IMR-90 (cell line): ENCODE measurements around the gene KNCN. TPM values are rescaled to one million over a fixed set of nuclear protein-coding genes. Genes with fewer than 3 reads are reported as not detected.

ENCODE experiments used
- ATAC-seq: fragments of 200-7000 bp; cut with Tn5 transposase; 2 replicates; pipeline ENCODE4 v1.9.1; 2020; ENCODE audit warnings: low read depth, mild to moderate bottlenecking, moderate library complexity
- BruUV-seq: library from RNA; stranded (reverse); fragments of 400-500 nt; replicated peaks from 2 replicates; lab custom pipeline; 2021; lab: Mats Ljungman, UMichigan
- CTCF ChIA-PET: fragments of 300-600 bp; formaldehyde crosslinking; extraction: SDS; loops from one replicate; lab custom pipeline; 2021; ENCODE audit warnings: antibody characterized with exemption; lab: Yijun Ruan, JAX
- POLR2A ChIA-PET: fragments of 300-600 bp; sonication (Branson Sonifier 250); formaldehyde crosslinking; loops from one replicate; lab custom pipeline; 2022; ENCODE audit warnings: antibody characterized with exemption; ENCODE audit not compliant: unreplicated experiment; lab: Charles Lee
- DNase-seq: peaks from one replicate; pipeline ENCODE4 v3.0.0; 2013
- H2AFZ ChIP-seq: replicated peaks from 2 replicates; pipeline ENCODE3; 2013; ENCODE audit warnings: low read length, mild to moderate bottlenecking; ENCODE audit not compliant: poor library complexity
- H2AK5ac ChIP-seq: 2 replicates; pipeline ENCODE4 v1.6.1; 2013; ENCODE audit warnings: low read depth, low read length, inconsistent platforms
- H2AK9ac ChIP-seq: replicated peaks from 2 replicates; pipeline ENCODE3; 2013; ENCODE audit warnings: mild to moderate bottlenecking, low read depth, low read length, moderate library complexity; ENCODE audit not compliant: poor library complexity
- H2BK120ac ChIP-seq: 2 replicates; pipeline ENCODE4 v1.6.1; 2013; ENCODE audit warnings: low read depth, low read length, inconsistent platforms
- H2BK15ac ChIP-seq: 3 replicates; pipeline ENCODE4 v1.6.1; 2013; ENCODE audit warnings: low read depth, low read length, inconsistent platforms
- H2BK20ac ChIP-seq: 2 replicates; pipeline ENCODE4 v1.6.1; 2013; ENCODE audit warnings: low read depth, mild to moderate bottlenecking, inconsistent platforms, low read length, moderate library complexity
- H2BK5ac ChIP-seq: 2 replicates; pipeline ENCODE4 v1.6.1; 2013; ENCODE audit warnings: mild to moderate bottlenecking, low read depth, low read length, inconsistent platforms; ENCODE audit not compliant: poor library complexity, severe bottlenecking
- H3K14ac ChIP-seq: replicated peaks from 2 replicates; pipeline ENCODE4 v1.6.1; 2013; ENCODE audit warnings: low read depth, low read length, inconsistent platforms
- H3K18ac ChIP-seq: 2 replicates; pipeline ENCODE4 v1.6.1; 2013; ENCODE audit warnings: low read depth, low read length, control low read depth
- H3K23ac ChIP-seq: 2 replicates; pipeline ENCODE4 v1.6.1; 2013; ENCODE audit warnings: low read depth, low read length, inconsistent platforms
- H3K27ac ChIP-seq: 2 replicates; pipeline ENCODE4 v1.5.1; 2013; ENCODE audit warnings: mild to moderate bottlenecking, control low read depth, low read length; ENCODE audit not compliant: insufficient read depth
- H3K27me3 ChIP-seq: 2 replicates; pipeline ENCODE4 v1.6.1; 2013; ENCODE audit warnings: low read length; ENCODE audit not compliant: control insufficient read depth, insufficient read depth
- H3K36me3 ChIP-seq: 2 replicates; pipeline ENCODE4 v1.6.1; 2013; ENCODE audit warnings: low read length, mixed read lengths; ENCODE audit not compliant: control insufficient read depth, insufficient read depth
- H3K4ac ChIP-seq: 2 replicates; pipeline ENCODE4 v1.6.1; 2013; ENCODE audit warnings: low read depth, low read length, inconsistent platforms
- H3K4me1 ChIP-seq: 2 replicates; pipeline ENCODE4 v1.6.1; 2013; ENCODE audit warnings: low read length, mixed read lengths; ENCODE audit not compliant: control insufficient read depth, insufficient read depth
- H3K4me2 ChIP-seq: 2 replicates; pipeline ENCODE4 v1.6.1; 2013; ENCODE audit warnings: low read depth, mild to moderate bottlenecking, control low read depth, low read length, moderate library complexity
- H3K4me3 ChIP-seq: 2 replicates; pipeline ENCODE4 v1.5.1; 2013; ENCODE audit warnings: low read depth, mild to moderate bottlenecking, control low read depth, low read length, moderate library complexity; ENCODE audit not compliant: insufficient read depth
- H3K56ac ChIP-seq: 2 replicates; pipeline ENCODE4 v1.6.1; 2013; ENCODE audit warnings: low read length, inconsistent platforms; ENCODE audit not compliant: insufficient read depth; ENCODE audit errors: extremely low read depth
- H3K79me1 ChIP-seq, 2 experiments: 2 replicates each; pipeline ENCODE4 v1.6.1; 2013; ENCODE audit warnings: low read length in 2 of 2, inconsistent platforms in 1 of 2, low read depth in 1 of 2
- H3K9ac ChIP-seq: 2 replicates; pipeline ENCODE4 v1.6.1; 2013; ENCODE audit warnings: low read depth, low read length, control low read depth
- H3K9me1 ChIP-seq: 2 replicates; pipeline ENCODE4 v1.6.1; 2013; ENCODE audit warnings: low read length, inconsistent platforms; ENCODE audit not compliant: insufficient read depth
- H3K9me3 ChIP-seq: 2 replicates; pipeline ENCODE4 v1.6.1; 2013; ENCODE audit warnings: low read length; ENCODE audit not compliant: control insufficient read depth, insufficient read depth
- H4K20me1 ChIP-seq: 2 replicates; pipeline ENCODE4 v1.6.1; 2013; ENCODE audit warnings: low read length, inconsistent platforms; ENCODE audit not compliant: insufficient read depth
- H4K5ac ChIP-seq: 2 replicates; pipeline ENCODE4 v1.6.1; 2013; ENCODE audit warnings: mild to moderate bottlenecking, low read depth, low read length, control low read depth
- H4K8ac ChIP-seq, 2 experiments: 2 replicates each; pipeline ENCODE4 v1.6.1; 2013; ENCODE audit warnings: low read depth in 2 of 2, low read length in 2 of 2, control low read depth in 1 of 2, inconsistent platforms in 1 of 2
- H4K91ac ChIP-seq: 2 replicates; pipeline ENCODE4 v1.6.1; 2013; ENCODE audit warnings: low read depth, low read length, inconsistent platforms; ENCODE audit not compliant: insufficient read depth
- CEBPB ChIP-seq: IDR thresholded peaks from 2 replicates; pipeline ENCODE4 v1.6.1; 2012; ENCODE audit warnings: low read depth, low read length, improper control_type of control experiment
- CHD1 ChIP-seq: IDR thresholded peaks from 2 replicates; pipeline ENCODE4 v1.6.1; 2012; ENCODE audit warnings: low read depth, low read length, improper control_type of control experiment
- CTCF ChIP-seq: conservative IDR thresholded peaks from 2 replicates; pipeline ENCODE4 v1.5.1; 2012; ENCODE audit warnings: mild to moderate bottlenecking, low read depth, low read length, improper control_type of control experiment
- FOS ChIP-seq: fragments of 150-350 bp; IDR thresholded peaks from 2 replicates; pipeline ENCODE4 v1.6.1; 2016; ENCODE audit warnings: low read depth, low read length
- MAFK ChIP-seq: IDR thresholded peaks from 2 replicates; pipeline ENCODE4 v1.6.1; 2012; ENCODE audit warnings: low read depth, low read length, improper control_type of control experiment
- MXI1 ChIP-seq: IDR thresholded peaks from 2 replicates; pipeline ENCODE4 v1.6.1; 2012; ENCODE audit warnings: low read depth, mild to moderate bottlenecking, low read length, moderate library complexity, borderline replicate concordance
- RCOR1 ChIP-seq: IDR thresholded peaks from 2 replicates; pipeline ENCODE4 v1.6.1; 2012; ENCODE audit warnings: mild to moderate bottlenecking, low read length, improper control_type of control experiment; ENCODE audit not compliant: insufficient replicate concordance
- RFX5 ChIP-seq: IDR thresholded peaks from 2 replicates; pipeline ENCODE4 v1.8.0; 2012; ENCODE audit warnings: low read depth, mild to moderate bottlenecking, low read length, moderate library complexity
- SMC3 ChIP-seq: fragments of 150-350 bp; IDR thresholded peaks from 2 replicates; pipeline ENCODE4 v1.6.1; 2016; ENCODE audit warnings: low read depth, mild to moderate bottlenecking, antibody characterized with exemption, low read length, moderate library complexity
- WGBS, 2 experiments: methylation state at CpG; one replicate each; pipeline versions ENCODE4 v1.1.5 to v1.1.7; 2013; ENCODE audit warnings: missing lambda C conversion rate in 2 of 2; ENCODE audit not compliant: insufficient read length in 1 of 2; ENCODE audit errors: extremely low coverage in 2 of 2; 5-methylcytosine and 5-hydroxymethylcytosine counted together
- dilution Hi-C: fragments of 300-500 bp; cut with HindIII; formaldehyde crosslinking; loops from one replicate; pipeline ENCODE4 v1.14.3; 2018; ENCODE audit warnings: low sequenced_read_pairs; ENCODE audit not compliant: unreplicated experiment
- in situ Hi-C: fragments of 300-500 bp; cut with MboI; formaldehyde crosslinking; loops from 3 replicates; pipeline ENCODE4 v1.14.3; 2019; ENCODE audit warnings: low sequenced_read_pairs, inconsistent platforms, mixed read lengths
- intact Hi-C: fragments of 100-400 bp; cut with micrococcal nuclease; formaldehyde crosslinking; loops from 2 replicates; pipeline ENCODE4 v1.10.0; 2022
- polyA plus RNA-seq, 3 experiments: library from polyadenylated mRNA; depleted of rRNA; stranded (reverse); fragments of >200 nt; gene quantifications; 2 replicates each; pipeline ENCODE4 v1.2.3, GENCODE V29; 2012; ENCODE audit warnings: low replicate concordance in 1 of 3
- total RNA-seq: library from RNA; depleted of rRNA; stranded (reverse); fragments of >200 nt; gene quantifications from 2 replicates; pipeline ENCODE4 v1.2.3, GENCODE V29; 2012
- TF ChIP-seq, protein P1 (sequence below): fragments of 150-350 bp; IDR thresholded peaks from 2 replicates; pipeline ENCODE4 v1.6.1; 2017; ENCODE audit warnings: mild to moderate bottlenecking, antibody characterized with exemption, low read length, low read depth

Gene KNCN
- total and polyA plus RNA-seq, 2 of the 4 experiments (the other 2 are of a cell fraction): not detected

GRCh38 chr1:46594063-46594462, 42.6 kb upstream of the KNCN start:
- Histone ChIP-seq H2BK15ac (no peak overlapping the region), H4K91ac (no peak overlapping the region), H3K9me3 (no peaks in the 10 kb centered on the region), H3K4ac (no peak overlapping the region), H2AK9ac (no peak overlapping the region), H3K36me3 (peaks cover 41% of the 10 kb centered on the region), H4K5ac (no peak overlapping the region), H3K4me2 (no peak overlapping the region), H2BK120ac (no peak overlapping the region), H3K4me1 (no peaks in the 10 kb centered on the region; the same call in 1 of the 2 replicates), H4K20me1 (peaks cover 8% of the 10 kb centered on the region; the same call in 1 of the 2 replicates), H3K56ac (no peak overlapping the region), H4K8ac (no peak overlapping the region), H3K4me3 (no peak overlapping the region), H3K14ac (no peak overlapping the region), H2BK20ac (no peak overlapping the region), H3K18ac (no peak overlapping the region), H3K23ac (no peak overlapping the region), H2BK5ac (no peak overlapping the region), H2AFZ (no peak overlapping the region), H3K27me3 (no peaks in the 10 kb centered on the region), H3K79me1 (peaks cover 16 to 36% of the 10 kb centered on the region in 2 experiments), H3K9me1 (peaks cover 14% of the 10 kb centered on the region; the same call in 1 of the 2 replicates), H2AK5ac (no peak overlapping the region), H3K9ac (no peak overlapping the region), H3K27ac (no peak overlapping the region)
- TF ChIP-seq CTCF (no peak), MAFK (no peak), FOS (no peak), CHD1 (no peak), RFX5 (no peak), CEBPB (no peak), SMC3 (no peak), RCOR1 (no peak), MXI1 (no peak)
- TF ChIP-seq, protein P1, sequence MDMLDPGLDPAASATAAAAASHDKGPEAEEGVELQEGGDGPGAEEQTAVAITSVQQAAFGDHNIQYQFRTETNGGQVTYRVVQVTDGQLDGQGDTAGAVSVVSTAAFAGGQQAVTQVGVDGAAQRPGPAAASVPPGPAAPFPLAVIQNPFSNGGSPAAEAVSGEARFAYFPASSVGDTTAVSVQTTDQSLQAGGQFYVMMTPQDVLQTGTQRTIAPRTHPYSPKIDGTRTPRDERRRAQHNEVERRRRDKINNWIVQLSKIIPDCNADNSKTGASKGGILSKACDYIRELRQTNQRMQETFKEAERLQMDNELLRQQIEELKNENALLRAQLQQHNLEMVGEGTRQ: no peak
- 100% methylated on average over 3 of the region's 5 CpGs; no CpG with 5 or more reads in 1 of the 2 experiments for WGBS, 2 experiments
- POLR2A ChIA-PET: no interaction called here
- BruUV-seq: no TSS peak
- in situ Hi-C loops (no loop called here), dilution Hi-C loops (no loop called here), intact Hi-C loops (no loop called here)
- CTCF ChIA-PET: no interaction called here
- DNase-seq (no peak), ATAC-seq (no peak)
